ENCODE data around the gene NLN. TPM values are rescaled to one million over a fixed set of nuclear protein-coding genes. Genes with fewer than 3 reads are reported as not detected.
A peak's percentile ranks its signal among the peaks of the same experiment; 100 is the strongest.

Gene NLN
- total RNA-seq, 2 donors from 2014 or later, result 12.7 to 27.8 TPM

- Mint-ChIP-seq H3K36me3 (peaks cover 27 to 43% of the 10 kb centered on the region in 2 donors), H3K9me3 (peaks cover 0 to 4% of the 10 kb centered on the region in 2 donors), H3K27ac (no peak overlapping the region)
- ATAC-seq (no peak), DNase-seq (ENCODE audit: low spot score in 2 of 2) (no peak)
These were observed 88.0 kb downstream of the NLN start for GRCh38 chr5:65809817-65810531.

GRCh38 chr5:65811004-65811403, 89.0 kb downstream of the NLN start:
- Mint-ChIP-seq H3K36me3 (peaks cover 32 to 43% of the 10 kb centered on the region in 2 donors), H3K27ac (no peak overlapping the region), H3K9me3 (no peaks in the 10 kb centered on the region)
- ATAC-seq (no peak), DNase-seq (ENCODE audit: low spot score in 2 of 2) (no peak)

- DNase-seq (ENCODE audit: low spot score in 2 of 2) (no peak), ATAC-seq (no peak)
- Mint-ChIP-seq H3K9me3 (no peaks in the 10 kb centered on the region), H3K27ac (no peak overlapping the region), H3K36me3 (peaks cover 26 to 40% of the 10 kb centered on the region in 2 donors)
These were observed 89.9 kb downstream of the NLN start for GRCh38 chr5:65811885-65812284.

- ATAC-seq (no peak), DNase-seq (ENCODE audit: low spot score in 2 of 2) (no peak)
- Mint-ChIP-seq H3K36me3 (peaks cover 26 to 40% of the 10 kb centered on the region in 2 donors), H3K27ac (no peak overlapping the region), H3K9me3 (no peaks in the 10 kb centered on the region)
These were observed 90.6 kb downstream of the NLN start for GRCh38 chr5:65812648-65813047.

- ATAC-seq, result no peak
- Mint-ChIP-seq H3K9me3 (no peaks in the 10 kb centered on the region), H3K27ac (no peak overlapping the region), H3K36me3 (peaks cover 26 to 35% of the 10 kb centered on the region in 2 donors)
- no peak for DNase-seq (ENCODE audit: low spot score in 2 of 2)
These were observed 91.2 kb downstream of the NLN start for GRCh38 chr5:65813174-65813573.

GRCh38 chr5:65815161-65815560, 93.2 kb downstream of the NLN start:
- Mint-ChIP-seq H3K36me3 (peaks cover 20 to 25% of the 10 kb centered on the region in 2 donors), H3K27ac (no peak overlapping the region), H3K9me3 (no peaks in the 10 kb centered on the region)
- ATAC-seq, result no peak
- no peak for DNase-seq (ENCODE audit: low spot score in 2 of 2)

- H3K36me3 Mint-ChIP-seq, result peaks cover 20 to 23% of the 10 kb centered on the region in 2 donors
- H3K9me3 Mint-ChIP-seq, result no peaks in the 10 kb centered on the region
- no peak for DNase-seq (ENCODE audit: low spot score in 2 of 2)
- no peak overlapping the region for H3K27ac Mint-ChIP-seq
- no peak for ATAC-seq
These were observed 94.7 kb downstream of the NLN start for GRCh38 chr5:65816729-65817128.

- Mint-ChIP-seq H3K9me3 (no peaks in the 10 kb centered on the region), H3K36me3 (peaks cover 20 to 23% of the 10 kb centered on the region in 2 donors), H3K27ac (no peak overlapping the region)
- ATAC-seq (no peak), DNase-seq (ENCODE audit: low spot score in 2 of 2) (no peak)
These were observed 95.9 kb downstream of the NLN start for GRCh38 chr5:65817931-65818330.

GRCh38 chr5:65818592-65818991, 96.6 kb downstream of the NLN start:
- no peak for DNase-seq (ENCODE audit: low spot score in 2 of 2)
- no peak for ATAC-seq
- Mint-ChIP-seq H3K27ac (no peak overlapping the region), H3K9me3 (no peaks in the 10 kb centered on the region), H3K36me3 (peaks cover 15 to 23% of the 10 kb centered on the region in 2 donors)

- ATAC-seq, result peak; percentile 9 to 52
- peak overlapping the region; percentile 47 to 65 for H3K27ac Mint-ChIP-seq
- peaks cover 15 to 18% of the 10 kb centered on the region in 2 donors for H3K36me3 Mint-ChIP-seq
- no peak for DNase-seq (ENCODE audit: low spot score in 2 of 2)
- H3K9me3 Mint-ChIP-seq, result no peaks in the 10 kb centered on the region
These were observed 97.4 kb downstream of the NLN start for GRCh38 chr5:65819215-65819904.

- no peaks in the 10 kb centered on the region for H3K9me3 Mint-ChIP-seq
- peak; percentile 61 to 85 for ATAC-seq
- no peak for DNase-seq (ENCODE audit: low spot score in 2 of 2)
- H3K27ac Mint-ChIP-seq, result peak overlapping the region; percentile 47 to 65
- H3K36me3 Mint-ChIP-seq, result peaks cover 15 to 16% of the 10 kb centered on the region in 2 donors
These were observed 97.9 kb downstream of the NLN start for GRCh38 chr5:65819905-65820240.

- no peak for ATAC-seq
- no peaks in the 10 kb centered on the region for H3K9me3 Mint-ChIP-seq
- DNase-seq (ENCODE audit: low spot score in 2 of 2), result no peak
- peaks cover 10 to 11% of the 10 kb centered on the region in 2 donors for H3K36me3 Mint-ChIP-seq
- H3K27ac Mint-ChIP-seq, result no peak overlapping the region
These were observed 98.4 kb downstream of the NLN start for GRCh38 chr5:65820373-65820772.

GRCh38 chr5:65821966-65822365, 100.0 kb downstream of the NLN start:
- H3K36me3 Mint-ChIP-seq, result no peaks in the 10 kb centered on the region
- ATAC-seq, result no peak
- H3K27ac Mint-ChIP-seq, result no peak overlapping the region
- DNase-seq (ENCODE audit: low spot score in 2 of 2), result no peak
- H3K9me3 Mint-ChIP-seq, result no peaks in the 10 kb centered on the region

- DNase-seq (ENCODE audit: low spot score in 2 of 2), result no peak
These were observed 100.7 kb downstream of the NLN start for GRCh38 chr5:65822710-65823109.

GRCh38 chr5:65823204-65823603, 101.2 kb downstream of the NLN start:
- Mint-ChIP-seq H3K9me3 (no peaks in the 10 kb centered on the region), H3K27ac (no peak overlapping the region), H3K36me3 (no peaks in the 10 kb centered on the region)
- ATAC-seq (no peak), DNase-seq (ENCODE audit: low spot score in 2 of 2) (no peak)

More at GRCh38 chr5:65822710-65823109, 100.7 kb downstream of the NLN start:
- Mint-ChIP-seq H3K36me3 (no peaks in the 10 kb centered on the region), H3K9me3 (no peaks in the 10 kb centered on the region), H3K27ac (no peak overlapping the region)
- no peak for ATAC-seq

- no peaks in the 10 kb centered on the region for H3K9me3 Mint-ChIP-seq
- ATAC-seq (no peak), DNase-seq (ENCODE audit: low spot score in 2 of 2) (no peak)
- H3K36me3 Mint-ChIP-seq, result no peaks in the 10 kb centered on the region
- no peak overlapping the region for H3K27ac Mint-ChIP-seq
These were observed 101.9 kb downstream of the NLN start for GRCh38 chr5:65823845-65824445.
